GM12874 (cell line): ENCODE results near the gene BGN.

Experiments
- CTCF ChIP-seq: IDR thresholded peaks from 2 replicates; pipeline ENCODE4 v1.5.1; 2011; ENCODE audit warnings: low read depth, mild to moderate bottlenecking, control low read depth, low read length, moderate library complexity; ENCODE audit not compliant: insufficient read depth

The BGN gene

DNA sequence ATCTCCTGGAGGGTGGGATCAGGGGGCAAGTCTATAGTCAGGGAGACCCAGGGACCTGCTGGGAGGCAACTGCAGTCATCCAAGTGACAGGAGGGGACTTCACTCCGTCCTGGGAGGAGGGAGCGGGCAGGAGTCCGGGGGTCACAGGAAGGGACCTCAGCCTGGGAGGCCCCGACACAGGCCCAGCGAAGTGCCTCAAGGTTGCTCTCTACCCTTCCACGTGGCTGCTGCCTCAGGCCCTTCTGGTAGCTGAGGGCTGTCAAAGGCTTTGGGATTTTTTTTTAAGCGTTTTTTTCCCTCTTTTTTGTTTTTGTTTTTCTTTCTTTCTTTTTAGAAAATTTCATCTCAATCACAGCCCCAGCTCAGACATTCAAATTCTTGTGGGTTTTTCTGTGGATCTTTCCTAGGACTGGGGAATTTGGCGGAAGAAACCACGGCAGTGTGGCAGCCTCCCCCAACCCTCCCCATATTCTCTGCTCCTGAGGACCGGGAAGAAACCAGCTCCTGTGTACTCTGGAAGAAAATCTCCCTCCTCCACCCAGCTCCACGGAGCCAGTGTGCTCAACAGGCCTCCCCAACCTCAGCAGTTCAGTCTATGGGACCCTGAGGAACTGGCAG lies 23.0 kb upstream of the BGN start:
- no peak for TF ChIP-seq CTCF

- no peak for TF ChIP-seq CTCF
Observed at GRCh38 chrX:153473126-153473525, 21.7 kb upstream of the BGN start.

- no peak for TF ChIP-seq CTCF
Observed at GRCh38 chrX:153474266-153474665, 20.5 kb upstream of the BGN start.

DNA sequence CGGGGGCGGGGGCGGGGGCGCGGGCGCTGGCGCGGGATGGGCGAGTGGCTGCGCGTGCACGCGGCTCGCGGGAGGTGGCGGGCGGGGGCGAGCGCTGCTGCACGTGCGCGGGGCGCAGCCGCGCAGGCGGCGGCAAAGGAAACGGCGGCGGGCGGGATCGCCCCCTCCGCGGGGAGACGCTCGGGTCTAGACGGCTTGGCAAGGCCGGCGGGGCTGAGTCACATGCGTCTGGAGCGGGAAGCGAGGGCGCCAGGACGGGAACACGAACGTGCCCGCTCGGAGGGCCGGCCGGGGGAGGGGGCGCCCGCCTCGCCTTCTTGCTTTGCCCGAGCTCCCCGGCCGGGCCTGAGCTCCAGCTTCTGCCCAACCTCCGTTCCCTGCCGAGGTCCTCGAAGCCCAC lies 20.1 kb upstream of the BGN start:
- TF ChIP-seq CTCF, result no peak

- no peak for TF ChIP-seq CTCF
Observed at GRCh38 chrX:153475271-153475670, 19.5 kb upstream of the BGN start.

- no peak for TF ChIP-seq CTCF
Observed at GRCh38 chrX:153475751-153476281, 19.0 kb upstream of the BGN start.

GRCh38 chrX:153476666-153477363 lies 18.0 kb upstream of the BGN start:
- TF ChIP-seq CTCF, result no peak
